ENCODE measurements around the gene SERPINI1. TPM values are rescaled to one million over a fixed set of nuclear protein-coding genes. Genes with fewer than 3 reads are reported as not detected.
A peak's percentile ranks its signal among the peaks of the same experiment; 100 is the strongest.

Gene SERPINI1
- total and polyA plus RNA-seq, 10 donors, result 5.3 to 13.6 (median 9.0) TPM

DNA sequence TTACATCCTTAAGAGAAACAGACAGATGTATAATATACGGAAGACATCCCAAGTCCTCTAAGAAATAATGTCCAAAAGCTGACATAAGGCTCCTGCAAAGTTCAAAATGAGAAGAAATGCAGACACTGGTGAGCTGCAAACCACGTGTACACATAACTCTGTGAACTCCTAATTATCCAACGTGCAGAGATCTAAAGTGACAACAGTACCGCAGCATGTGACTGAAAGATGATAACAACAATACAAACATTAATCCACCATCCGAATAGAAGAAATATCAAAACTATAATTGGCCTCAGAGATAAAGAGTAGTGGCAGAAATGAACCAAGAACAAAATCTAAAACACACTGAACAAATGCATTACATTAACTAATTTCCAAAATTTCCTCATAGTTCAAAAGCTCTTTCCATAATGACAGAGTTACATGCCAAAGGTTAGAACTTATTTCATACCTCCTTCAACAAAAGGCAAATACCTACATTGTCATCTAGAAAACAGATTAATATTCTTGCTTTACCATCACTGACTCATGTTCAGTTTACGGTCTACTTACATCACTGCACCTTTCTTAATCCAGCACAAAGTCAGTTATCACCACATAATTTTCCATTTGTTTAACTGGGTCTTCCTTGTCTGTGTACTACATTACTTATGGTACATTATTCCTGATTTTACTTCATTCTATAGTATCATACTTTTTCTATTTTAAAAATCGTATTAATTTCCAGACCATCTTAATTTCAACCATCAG, 3.0 kb upstream of the SERPINI1 start:
- Histone ChIP-seq H3K36me3 (peaks cover 0 to 9% (median 0%) of the 10 kb centered on the region in 6 donors), H3K27ac (no peak overlapping the region), H3K4me3 (no peak overlapping the region), H3K9me3 (no peaks in the 10 kb centered on the region), H3K4me1 (peaks cover 21 to 87% (median 79%) of the 10 kb centered on the region in 6 donors), H3K27me3 (replicated peaks in 1 of 7) (no peaks in the 10 kb centered on the region)
- DNase-seq, result no peak
- 61 to 85% (median 72%) methylated on average over 7 of the region's 7 CpGs for WGBS, 5 donors
- intact Hi-C loops (cut with DNase I; ENCODE audit: low total_unique reads), result no loop called here
- no peak for TF ChIP-seq POLR2A (IDR thresholded peaks at IDR 0.05)
- TF ChIP-seq, protein P1, sequence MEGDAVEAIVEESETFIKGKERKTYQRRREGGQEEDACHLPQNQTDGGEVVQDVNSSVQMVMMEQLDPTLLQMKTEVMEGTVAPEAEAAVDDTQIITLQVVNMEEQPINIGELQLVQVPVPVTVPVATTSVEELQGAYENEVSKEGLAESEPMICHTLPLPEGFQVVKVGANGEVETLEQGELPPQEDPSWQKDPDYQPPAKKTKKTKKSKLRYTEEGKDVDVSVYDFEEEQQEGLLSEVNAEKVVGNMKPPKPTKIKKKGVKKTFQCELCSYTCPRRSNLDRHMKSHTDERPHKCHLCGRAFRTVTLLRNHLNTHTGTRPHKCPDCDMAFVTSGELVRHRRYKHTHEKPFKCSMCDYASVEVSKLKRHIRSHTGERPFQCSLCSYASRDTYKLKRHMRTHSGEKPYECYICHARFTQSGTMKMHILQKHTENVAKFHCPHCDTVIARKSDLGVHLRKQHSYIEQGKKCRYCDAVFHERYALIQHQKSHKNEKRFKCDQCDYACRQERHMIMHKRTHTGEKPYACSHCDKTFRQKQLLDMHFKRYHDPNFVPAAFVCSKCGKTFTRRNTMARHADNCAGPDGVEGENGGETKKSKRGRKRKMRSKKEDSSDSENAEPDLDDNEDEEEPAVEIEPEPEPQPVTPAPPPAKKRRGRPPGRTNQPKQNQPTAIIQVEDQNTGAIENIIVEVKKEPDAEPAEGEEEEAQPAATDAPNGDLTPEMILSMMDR (IDR thresholded peaks at IDR 0.05 in 8 of 11, conservative IDR thresholded peaks at IDR 0.05 in 3 of 11), result no peak
- no peak for TF ChIP-seq POLR2AphosphoS5 (IDR thresholded peaks at IDR 0.05)

- no peaks in the 10 kb centered on the region for H3K9me3 ChIP-seq
- 0 to 1% (median 0%) methylated on average over 12 of the region's 12 CpGs for WGBS, 5 donors
Observed at GRCh38 chr3:167733961-167734497, 1.5 kb upstream of the SERPINI1 start.

DNA sequence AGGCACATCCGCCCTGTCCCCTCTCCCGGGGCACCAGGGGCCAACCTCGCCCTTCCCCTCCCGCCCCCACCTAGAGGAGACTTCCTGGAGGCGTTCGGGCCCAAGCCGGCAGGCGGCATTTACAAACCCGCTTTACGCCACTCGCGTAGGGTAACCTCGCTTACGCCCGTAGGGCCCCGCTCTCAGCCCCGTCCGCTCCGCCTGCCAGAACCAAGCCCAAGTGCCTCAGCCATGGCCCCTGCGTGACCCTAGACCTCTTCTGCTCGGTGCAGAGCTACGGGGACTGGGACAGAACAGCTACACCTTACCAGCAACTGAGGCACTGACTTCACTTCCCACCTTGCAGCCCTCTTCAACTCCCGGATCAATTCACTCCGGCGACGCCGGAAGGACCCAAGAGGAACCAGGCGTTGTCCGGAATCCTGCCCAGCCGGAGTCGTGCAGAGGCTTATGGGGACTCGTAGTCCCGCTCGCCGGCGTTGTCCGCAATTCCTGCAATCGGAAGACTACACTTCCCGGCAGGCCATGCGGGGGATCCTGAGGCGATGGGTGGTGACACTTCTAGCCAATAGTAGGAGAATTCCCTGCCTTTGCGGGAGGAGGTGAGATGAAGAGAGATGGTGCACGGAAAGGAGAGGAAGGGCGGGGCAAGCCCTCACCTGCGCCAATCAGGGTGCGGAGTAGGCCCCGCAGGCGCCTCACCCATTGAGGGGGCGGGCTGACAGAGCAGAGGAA, 856 bp upstream of the SERPINI1 start, which contains the start of gene PDCD10:
PDCD10 (minus strand) TSS at position 395 of the 735 bp plus-strand sequence. CDS start 14,735 bp downstream, outside the sequence.
- no peaks in the 10 kb centered on the region for H3K9me3 ChIP-seq
- TF ChIP-seq, protein P1 (IDR thresholded peaks at IDR 0.05 in 8 of 11, conservative IDR thresholded peaks at IDR 0.05 in 3 of 11), result peak in 5 of 11 experiments; percentile 17 to 29 (median 23)
- TF ChIP-seq POLR2AphosphoS5 (IDR thresholded peaks at IDR 0.05), result peak; percentile 86 to 91 (median 90)
- TF ChIP-seq POLR2A (IDR thresholded peaks at IDR 0.05), result no peak
- no peaks in the 10 kb centered on the region for H3K27me3 ChIP-seq (replicated peaks in 1 of 7)
- peak; percentile 99 for DNase-seq
- peak within 1 kb of the TSS; percentile 86 to 96 (median 93) for H3K27ac ChIP-seq
- 0 to 1% (median 0%) methylated on average over 37 to 49 of the region's 49 CpGs for WGBS, 5 donors
- intact Hi-C loops (cut with DNase I; ENCODE audit: low total_unique reads), result no loop called here
- peaks cover 11 to 73% (median 59%) of the 10 kb centered on the region in 6 donors for H3K4me1 ChIP-seq
- peaks cover 0 to 9% (median 0%) of the 10 kb centered on the region in 6 donors for H3K36me3 ChIP-seq
- peak within 1 kb of the TSS; percentile 87 to 99 (median 98) for H3K4me3 ChIP-seq

More at GRCh38 chr3:167733961-167734497, 1.5 kb upstream of the SERPINI1 start:
- Histone ChIP-seq H3K27me3 (replicated peaks in 1 of 7) (no peaks in the 10 kb centered on the region), H3K27ac (peak overlapping the region; percentile 86 to 96 (median 93)), H3K4me3 (peak overlapping the region; percentile 87 to 99 (median 98)), H3K4me1 (peaks cover 12 to 80% (median 66%) of the 10 kb centered on the region in 6 donors), H3K36me3 (peaks cover 0 to 9% (median 0%) of the 10 kb centered on the region in 6 donors)
- intact Hi-C loops (cut with DNase I; ENCODE audit: low total_unique reads), result no loop called here
- DNase-seq, result no peak
- TF ChIP-seq POLR2A (IDR thresholded peaks at IDR 0.05) (no peak), POLR2AphosphoS5 (IDR thresholded peaks at IDR 0.05) (no peak)
- TF ChIP-seq, protein P1 (IDR thresholded peaks at IDR 0.05 in 8 of 11, conservative IDR thresholded peaks at IDR 0.05 in 3 of 11), result no peak

Measured in spleen (tissue), 11 donors.